Measurements from ENCODE around the gene MOSPD2. TPM values are rescaled to one million over a fixed set of nuclear protein-coding genes. Genes with fewer than 3 reads are reported as not detected.

MOSPD2 gene
- total and polyA plus RNA-seq, 2 of the 8 experiments (the other 6 are each of a cell fraction or from before 2014, with no cell fraction given) = 4.5 to 12.1 TPM

DNA sequence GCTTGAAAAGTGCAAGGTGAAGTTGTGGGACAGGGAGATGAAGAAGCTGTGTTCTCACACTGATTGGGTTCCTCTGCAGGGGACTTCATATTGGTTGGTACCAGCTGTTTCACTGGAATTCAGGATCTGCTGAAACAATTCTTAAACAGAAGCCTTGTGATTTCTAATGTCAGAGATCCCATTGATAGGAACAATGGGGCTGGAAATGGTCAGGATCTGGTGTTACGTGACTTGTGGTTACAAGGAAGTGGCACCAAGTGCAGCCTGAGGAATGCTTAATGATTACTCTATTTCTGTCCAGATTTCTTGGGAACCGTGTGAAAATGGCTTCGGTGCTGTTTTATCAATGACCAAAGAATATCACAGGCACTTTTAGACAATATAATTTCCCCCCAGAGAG, 68.1 kb downstream of the MOSPD2 start:
- H3K79me2 ChIP-seq (ENCODE audit: control insufficient read depth in 1 of 2, insufficient read depth in 2 of 2, low read length in 2 of 2) = no peaks in the 10 kb centered on the region
- no peak overlapping the region for H2AK5ac ChIP-seq (ENCODE audit: low read depth, low read length)
- POLR2A ChIA-PET (ENCODE audit: partially characterized antibody) = no interaction called here
- H4K91ac ChIP-seq (replicated peaks; ENCODE audit: insufficient read length, low read length) = no peak overlapping the region
- DNase-seq (ENCODE audit: low read depth in 1 of 2, low spot score in 2 of 2) (no peak), FAIRE-seq (no peak)
- no peaks in the 10 kb centered on the region for H3K9me3 ChIP-seq (ENCODE audit: insufficient read depth in 2 of 2, low read depth in 1 of 2, low read length in 1 of 2)
- H3K79me1 ChIP-seq (ENCODE audit: low read depth, low read length) = no peaks in the 10 kb centered on the region
- no peaks in the 10 kb centered on the region for H3K27me3 ChIP-seq (replicated peaks in 1 of 4; ENCODE audit: control insufficient read depth in 3 of 4, extremely low read depth in 1 of 4, insufficient read depth in 3 of 4, low read length in 3 of 4)
- 91% methylated on average over 3 of the region's 3 CpGs; no CpG with 5 or more reads in 1 of the 2 experiments for WGBS, 2 experiments (ENCODE audit: extremely low coverage in 1 of 2, insufficient coverage in 1 of 2, insufficient read length in 1 of 2, insufficient replicate concordance in 2 of 2, low coverage in 1 of 2, low lambda C conversion rate in 2 of 2, missing lambda C conversion rate in 1 of 2)
- no peak overlapping the region for H2BK12ac ChIP-seq (ENCODE audit: low read depth, low read length)
- H3K56ac ChIP-seq (replicated peaks; ENCODE audit: insufficient read length, low read depth, low read length) = no peak overlapping the region
- H3K23ac ChIP-seq (ENCODE audit: insufficient read length) = no peak overlapping the region
- H4K8ac ChIP-seq (ENCODE audit: extremely low read depth, insufficient read depth, low read length) = no peak overlapping the region
- H3K27ac ChIP-seq (ENCODE audit: low read depth, low read length) = no peak overlapping the region
- H2BK20ac ChIP-seq (ENCODE audit: low read length) = no peak overlapping the region
- H3K4ac ChIP-seq (replicated peaks; ENCODE audit: insufficient read length, low read depth, low read length) = no peak overlapping the region
- no peak overlapping the region for H3K4me2 ChIP-seq (ENCODE audit: insufficient read depth in 1 of 2, low read depth in 2 of 2, low read length in 2 of 2)
- H3K18ac ChIP-seq (ENCODE audit: extremely low read depth, low read length) = no peak overlapping the region
- no peak overlapping the region for H2BK5ac ChIP-seq (ENCODE audit: low read depth, low read length)
- H2BK15ac ChIP-seq (ENCODE audit: low read length) = no peak overlapping the region
- no peak overlapping the region for H3K4me3 ChIP-seq (ENCODE audit: extremely low read depth in 1 of 4, insufficient read depth in 2 of 4, low read depth in 3 of 4, low read length in 4 of 4)
- no peak overlapping the region for H2AFZ ChIP-seq (ENCODE audit: low read length)
- CTCF ChIA-PET (ENCODE audit: partially characterized antibody) = no interaction called here
- H3K36me3 ChIP-seq (ENCODE audit: control insufficient read depth in 2 of 4, insufficient read depth in 4 of 4, low read length in 3 of 4) = no peaks in the 10 kb centered on the region
- no peaks in the 10 kb centered on the region for H4K20me1 ChIP-seq (replicated peaks in 1 of 2; ENCODE audit: control insufficient read depth in 1 of 2, insufficient read depth in 2 of 2, low read length in 2 of 2)
- no peak overlapping the region for H3K9ac ChIP-seq (replicated peaks in 1 of 4; ENCODE audit: extremely low read depth in 1 of 4, low read depth in 3 of 4, low read length in 3 of 4)
- no peak overlapping the region for H2BK120ac ChIP-seq (replicated peaks; ENCODE audit: low read depth, low read length)
- no peak overlapping the region for H3K14ac ChIP-seq (ENCODE audit: insufficient read length)
- no peaks in the 10 kb centered on the region for H3K4me1 ChIP-seq (replicated peaks in 1 of 4; ENCODE audit: control insufficient read depth in 3 of 4, insufficient read depth in 4 of 4, low read length in 3 of 4)
- no peak overlapping the region for H4K5ac ChIP-seq (ENCODE audit: insufficient read length, low read depth, low read length)
- H3K23me2 ChIP-seq (ENCODE audit: low read depth, low read length) = no peaks in the 10 kb centered on the region
- TF ChIP-seq TAF7 (optimal IDR thresholded peaks at IDR 0.05; ENCODE audit: borderline replicate concordance, low read depth, low read length) = no peak

Data from H1 (cell line).